BLaER1 treated with 17β-estradiol and CSF1 and Interleukin-3, amounts not matched to agents 10 nM and 100 nM (cell line): ENCODE data around the gene IFNA14.
"Not testable (repeated sequence)": the region's sequence is repeated elsewhere in the genome, so short reads cannot be mapped to it uniquely, and the experiment has no call there.

ENCODE experiments used
- H3K27ac ChIP-seq, 11 experiments: shearing (Covaris generic); formaldehyde crosslinking; 2 replicates each; pipeline ENCODE4 v1.8.1; 2022
- H3K27me3 ChIP-seq, 11 experiments: shearing (Covaris generic); formaldehyde crosslinking; 2 replicates each; pipeline ENCODE4 v1.8.1; 2022
- H3K36me3 ChIP-seq, 11 experiments: shearing (Covaris generic); formaldehyde crosslinking; 2 replicates each; pipeline ENCODE4 v1.8.1; 2022
- H3K4me1 ChIP-seq, 10 experiments: shearing (Covaris generic); formaldehyde crosslinking; 2 replicates each; pipeline ENCODE4 v1.8.1; 2022
- H3K4me2 ChIP-seq, 11 experiments: shearing (Covaris generic); formaldehyde crosslinking; 2 replicates each; pipeline ENCODE4 v1.8.1; 2022
- H3K4me3 ChIP-seq, 10 experiments: shearing (Covaris generic); formaldehyde crosslinking; 2 replicates each; pipeline ENCODE4 v1.8.1; 2022
- H3K9ac ChIP-seq, 11 experiments: shearing (Covaris generic); formaldehyde crosslinking; 2 replicates each; pipeline ENCODE4 v1.8.1; 2022
- H3K9me3 ChIP-seq, 11 experiments: shearing (Covaris generic); formaldehyde crosslinking; replicated peaks in 1 of 11; 2 replicates each; pipeline ENCODE4 v1.8.1; 2022
- H4K20me1 ChIP-seq, 11 experiments: shearing (Covaris generic); formaldehyde crosslinking; 2 replicates each; pipeline ENCODE4 v1.8.1; 2022
- Cebpa-rat ChIP-seq, 11 experiments: shearing (Covaris generic); IDR thresholded peaks; 2 replicates each; pipeline ENCODE4 v1.8.1; 2022

IFNA14 gene

DNA sequence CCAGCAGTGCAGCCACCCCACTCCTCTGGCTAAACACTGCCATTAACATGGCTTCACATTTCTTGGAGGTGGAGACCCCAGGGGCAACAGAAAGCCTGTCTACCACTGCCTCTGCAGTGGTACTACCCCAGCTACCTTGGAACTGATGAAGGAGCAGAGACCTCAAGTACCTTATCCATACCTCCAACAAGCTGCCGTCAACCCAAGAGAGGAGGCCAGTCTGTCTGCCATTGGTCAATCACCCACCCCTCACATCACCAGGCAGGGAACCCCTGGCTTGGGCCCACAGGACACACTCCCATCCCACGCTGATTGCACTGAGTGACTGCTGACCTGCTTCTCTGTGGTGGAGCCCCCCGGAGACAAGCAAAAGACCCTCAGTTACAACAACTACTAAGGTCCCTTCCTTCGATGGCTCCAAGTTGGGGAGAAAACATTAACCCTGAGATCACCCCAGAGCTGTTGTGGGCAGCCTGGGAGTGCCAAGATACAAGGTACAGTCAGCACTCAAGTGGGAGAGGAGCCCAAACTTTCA lies 5.6 kb downstream of the IFNA14 start:
- Histone ChIP-seq H3K27ac (no peak overlapping the region), H3K4me1 (peaks cover 0 to 15% (median 8%) of the 10 kb centered on the region in 10 experiments; a peak in 11 of 20 replicates), H4K20me1 (no peaks in the 10 kb centered on the region), H3K4me3 (no peak overlapping the region), H3K36me3 (no peaks in the 10 kb centered on the region), H3K4me2 (no peak overlapping the region), H3K9ac (no peak overlapping the region), H3K27me3 (peaks cover 0 to 2% (median 0%) of the 10 kb centered on the region in 11 experiments; a peak in 1 of 22 replicates), H3K9me3 (no peaks in the 10 kb centered on the region)
- no peak for TF ChIP-seq Cebpa-rat (IDR thresholded peaks at IDR 0.05)

DNA sequence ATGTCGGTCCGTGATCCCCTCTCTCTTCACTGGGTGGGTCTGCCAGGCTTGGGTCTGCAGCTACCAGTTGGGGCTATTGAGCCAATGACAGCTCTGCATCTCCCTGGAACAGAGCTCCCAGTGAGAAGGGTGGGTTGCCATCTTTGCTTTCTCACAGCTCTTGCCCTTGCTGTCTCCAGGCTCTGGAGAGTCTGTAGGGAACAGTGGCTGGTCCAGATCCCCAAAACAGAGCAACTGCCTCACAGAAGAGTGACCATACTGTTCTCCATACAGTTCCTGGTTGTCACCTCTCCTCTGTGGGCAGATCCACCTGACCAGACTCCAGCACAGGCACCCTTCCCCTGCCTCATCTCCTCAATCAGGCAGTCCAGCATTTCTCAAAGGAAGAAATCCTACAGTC lies 6.5 kb downstream of the IFNA14 start:
- Histone ChIP-seq H3K36me3 (no peaks in the 10 kb centered on the region), H3K4me1 (peaks cover 0 to 15% (median 8%) of the 10 kb centered on the region in 10 experiments; a peak in 11 of 20 replicates), H3K4me3 (no peak overlapping the region), H3K27ac (no peak overlapping the region), H4K20me1 (no peaks in the 10 kb centered on the region), H3K4me2 (no peak overlapping the region), H3K9me3 (no peaks in the 10 kb centered on the region), H3K9ac (no peak overlapping the region), H3K27me3 (no peaks in the 10 kb centered on the region)
- no peak for TF ChIP-seq Cebpa-rat (IDR thresholded peaks at IDR 0.05)

DNA sequence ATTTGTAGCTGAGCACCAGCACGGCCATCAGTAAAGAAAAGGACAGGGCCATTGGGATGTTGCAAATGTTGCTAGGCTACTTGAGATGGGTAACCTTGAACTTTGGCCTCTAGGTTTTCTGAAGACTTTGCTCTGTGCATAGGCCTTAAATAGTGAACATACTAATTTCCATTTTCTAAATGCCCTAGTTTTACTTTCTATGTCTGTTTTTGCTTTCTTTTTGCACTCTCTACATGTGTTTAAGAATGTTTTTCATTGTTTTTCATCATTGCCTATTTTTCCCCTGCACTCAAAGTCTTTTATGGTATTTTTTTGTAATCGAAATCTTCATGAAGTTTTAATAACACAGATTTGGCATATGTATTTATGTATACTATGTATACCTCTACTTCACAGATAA lies 11.7 kb downstream of the IFNA14 start, which contains the start of gene IFNA17:
Gene IFNA17 (minus strand): TSS at position 101 of the 400 bp plus-strand sequence. CDS start 49 bp downstream, at position 52.
- H3K27ac ChIP-seq: no peak within 1 kb of the TSS
- H3K4me2 ChIP-seq: no peak within 1 kb of the TSS
- no peak within 1 kb of the TSS for H3K9ac ChIP-seq
- H3K4me3 ChIP-seq: no peak within 1 kb of the TSS
- TF ChIP-seq Cebpa-rat (IDR thresholded peaks at IDR 0.05): no peak
- no peaks in the 10 kb centered on the region for H4K20me1 ChIP-seq
- no peaks in the 10 kb centered on the region for H3K27me3 ChIP-seq
- H3K36me3 ChIP-seq: no peaks in the 10 kb centered on the region
- H3K4me1 ChIP-seq: no peaks in the 10 kb centered on the region
- no peaks in the 10 kb centered on the region for H3K9me3 ChIP-seq

DNA sequence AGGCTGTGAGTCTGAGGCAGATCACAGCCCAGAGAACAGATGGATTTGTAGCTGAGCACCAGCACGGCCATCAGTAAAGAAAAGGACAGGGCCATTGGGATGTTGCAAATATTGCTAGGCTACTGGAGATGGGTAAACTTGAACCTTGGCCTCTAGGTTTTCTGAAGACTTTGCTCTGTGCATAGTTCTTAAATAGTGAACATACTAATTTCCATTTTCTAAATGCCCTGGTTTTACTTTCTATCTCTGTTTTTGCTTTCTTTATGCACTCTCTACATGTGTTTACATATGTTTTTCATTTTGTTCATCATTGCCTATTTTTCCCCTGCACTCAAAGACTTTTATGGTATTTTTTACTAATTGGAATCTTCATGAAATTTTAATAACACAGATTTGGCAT lies 22.6 kb downstream of the IFNA14 start, which contains the start of gene IFNA16:
Gene IFNA16 (minus strand): TSS at position 101 of the 400 bp plus-strand sequence. CDS start 6 bp downstream, at position 95.
- not testable (repeated sequence) for H3K4me2 ChIP-seq, H3K27me3 ChIP-seq, H4K20me1 ChIP-seq, H3K36me3 ChIP-seq, H3K9me3 ChIP-seq, H3K4me3 ChIP-seq, H3K9ac ChIP-seq, H3K27ac ChIP-seq
- peaks cover 0 to 11% (median 0%) of the 10 kb centered on the region in 10 experiments; a peak in 1 of 20 replicates for H3K4me1 ChIP-seq

DNA sequence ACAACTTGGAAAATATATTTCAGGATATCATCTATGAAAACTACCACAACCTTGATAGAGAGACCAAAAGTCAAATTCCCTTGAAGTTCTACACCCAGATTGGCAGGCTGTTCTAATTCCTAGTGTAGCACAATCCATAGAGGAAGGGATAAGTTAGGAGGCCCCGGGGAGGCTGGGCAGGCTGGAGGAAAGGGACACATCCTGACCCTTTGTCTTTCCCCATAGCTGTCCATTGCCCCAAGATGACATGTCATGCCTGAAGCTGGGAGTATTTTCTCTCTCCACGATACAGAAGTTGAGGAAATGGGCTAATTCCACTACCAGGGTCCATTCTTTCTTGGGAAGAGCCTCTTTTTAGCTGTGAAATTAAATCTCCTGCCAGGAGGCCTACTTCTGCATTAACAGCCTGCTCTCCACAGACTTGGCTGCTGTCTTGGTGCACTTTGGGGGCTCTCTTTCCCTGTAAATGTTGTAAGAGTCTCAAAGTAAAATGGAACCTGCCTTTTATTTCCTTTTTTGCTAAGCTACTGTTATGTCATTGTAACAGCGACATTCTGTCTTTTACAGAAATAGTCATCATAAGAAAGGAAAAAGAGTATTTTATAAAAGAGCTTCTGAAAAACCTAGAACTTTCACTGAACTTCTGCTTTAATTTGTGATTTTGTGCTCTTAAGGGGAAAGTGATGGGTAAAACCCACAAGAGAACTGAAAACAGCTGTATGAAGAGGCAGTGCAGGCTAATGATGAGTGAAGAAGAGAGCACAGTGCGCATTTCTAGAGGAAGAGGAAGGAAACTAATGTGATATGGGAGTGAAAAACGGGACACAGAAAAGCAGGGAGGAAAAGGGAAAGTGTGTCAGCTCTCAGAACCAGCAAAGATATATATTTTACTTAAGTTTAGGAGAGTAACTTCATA lies 26.1 kb downstream of the IFNA14 start:
- peak overlapping the region in 2 of 11 experiments; percentile 17 to 53; a peak in 3 of 22 replicates for H3K4me2 ChIP-seq
- H3K9me3 ChIP-seq, H3K36me3 ChIP-seq, H3K4me3 ChIP-seq, H3K27ac ChIP-seq, H4K20me1 ChIP-seq, H3K9ac ChIP-seq, H3K27me3 ChIP-seq: not testable (repeated sequence)
- H3K4me1 ChIP-seq: peaks cover 0 to 11% (median 0%) of the 10 kb centered on the region in 10 experiments; a peak in 1 of 20 replicates

DNA sequence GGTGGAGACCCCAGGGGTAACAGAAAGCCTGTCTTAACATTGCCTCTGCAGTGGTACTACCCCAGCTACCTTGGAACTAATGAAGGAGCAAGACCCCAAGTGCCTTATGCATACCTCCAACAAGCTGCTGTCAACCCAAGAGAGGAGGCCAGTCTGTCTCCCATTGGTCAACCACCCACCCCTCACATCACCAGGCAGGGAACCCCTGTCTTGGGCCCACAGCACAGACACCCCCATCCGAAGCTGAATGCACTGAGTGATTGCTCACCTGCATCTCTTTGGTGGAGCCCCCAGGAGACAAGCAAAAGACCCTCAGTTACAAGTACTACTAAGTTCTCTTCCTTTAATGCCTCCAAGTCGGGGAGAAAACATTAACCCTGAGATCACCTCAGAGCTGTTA lies 27.6 kb downstream of the IFNA14 start:
- not testable (repeated sequence) for H3K27ac ChIP-seq, H3K27me3 ChIP-seq, H4K20me1 ChIP-seq, H3K4me2 ChIP-seq, H3K36me3 ChIP-seq, H3K9ac ChIP-seq, H3K4me3 ChIP-seq, H3K9me3 ChIP-seq
- H3K4me1 ChIP-seq: peaks cover 0 to 11% (median 0%) of the 10 kb centered on the region in 10 experiments; a peak in 1 of 20 replicates

DNA sequence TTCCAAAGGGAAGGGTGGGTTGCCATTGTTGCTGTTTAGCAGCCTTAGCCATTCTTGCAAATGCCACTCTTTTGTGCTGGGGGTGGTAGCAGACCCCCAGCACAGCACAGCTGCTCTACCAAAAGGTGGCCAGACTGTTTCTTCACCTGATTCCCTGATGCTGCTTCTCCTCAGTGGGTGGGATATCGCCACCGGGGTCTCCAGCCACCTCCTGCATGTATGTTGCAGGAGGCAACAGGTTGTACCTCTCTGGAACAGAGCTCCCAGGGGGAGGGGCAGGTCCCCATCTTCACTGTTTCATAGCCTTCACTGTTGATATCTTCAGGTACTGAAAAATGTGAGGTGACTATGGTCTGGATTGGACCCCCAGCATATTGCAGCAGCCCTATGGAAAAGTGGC lies 29.0 kb downstream of the IFNA14 start:
- H4K20me1 ChIP-seq, H3K27ac ChIP-seq, H3K4me3 ChIP-seq, H3K9ac ChIP-seq, H3K36me3 ChIP-seq, H3K9me3 ChIP-seq, H3K27me3 ChIP-seq, H3K4me2 ChIP-seq: not testable (repeated sequence)
- H3K4me1 ChIP-seq: peaks cover 0 to 11% (median 0%) of the 10 kb centered on the region in 10 experiments; a peak in 1 of 20 replicates

DNA sequence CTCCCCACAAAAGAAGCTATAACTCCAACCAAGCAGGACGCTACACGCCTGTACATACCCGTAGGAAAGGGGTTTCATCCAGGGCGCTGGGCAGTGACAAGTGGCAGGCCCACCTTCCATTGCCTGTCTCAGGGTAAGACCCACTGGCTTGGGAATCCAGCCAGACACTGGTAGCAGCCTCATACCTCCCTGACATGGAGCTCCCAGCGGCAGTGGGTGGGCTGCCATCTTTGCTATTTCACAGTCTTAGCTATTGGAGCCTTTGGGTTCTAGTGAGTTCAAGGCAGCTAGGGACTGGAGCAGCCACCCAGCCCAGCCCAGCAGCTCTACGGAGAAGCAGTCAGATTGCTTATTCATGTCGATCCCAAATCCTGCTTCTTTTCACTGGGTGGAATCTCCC lies 29.5 kb downstream of the IFNA14 start:
- no peaks in the 10 kb centered on the region for H3K27me3 ChIP-seq
- H3K27ac ChIP-seq: no peak overlapping the region
- no peak overlapping the region for H3K9ac ChIP-seq
- no peak for TF ChIP-seq Cebpa-rat (IDR thresholded peaks at IDR 0.05)
- H3K4me2 ChIP-seq: no peak overlapping the region
- no peaks in the 10 kb centered on the region for H4K20me1 ChIP-seq
- no peak overlapping the region for H3K4me3 ChIP-seq
- peaks cover 0 to 11% (median 0%) of the 10 kb centered on the region in 10 experiments; a peak in 1 of 20 replicates for H3K4me1 ChIP-seq
- no peaks in the 10 kb centered on the region for H3K36me3 ChIP-seq
- no peaks in the 10 kb centered on the region for H3K9me3 ChIP-seq

DNA sequence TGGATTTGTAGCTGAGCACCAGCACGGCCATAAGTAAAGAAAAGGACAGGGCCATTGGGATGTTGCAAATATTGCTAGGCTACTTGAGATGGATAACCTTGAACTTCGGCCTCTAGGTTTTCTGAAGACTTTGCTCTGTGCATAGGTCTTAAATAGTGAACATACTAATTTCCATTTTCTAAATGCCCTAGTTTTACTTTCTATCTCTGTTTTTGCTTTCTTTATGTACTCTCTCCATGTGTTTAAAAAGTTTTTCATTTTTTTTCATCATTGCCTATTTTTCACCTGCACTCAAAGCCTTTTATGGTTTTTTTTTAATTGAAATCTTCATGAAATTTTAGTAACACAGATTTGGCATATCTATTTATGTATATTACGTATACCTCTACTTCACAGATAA lies 32.8 kb downstream of the IFNA14 start, which contains the start of gene IFNA10:
Gene IFNA10 (minus strand): TSS at position 101 of the 400 bp plus-strand sequence. CDS start 46 bp downstream, at position 55.
- not testable (repeated sequence) for H3K27ac ChIP-seq, H3K4me2 ChIP-seq, H3K9me3 ChIP-seq, H3K36me3 ChIP-seq, H3K27me3 ChIP-seq, H3K4me1 ChIP-seq, H3K9ac ChIP-seq, H4K20me1 ChIP-seq, H3K4me3 ChIP-seq
